ENCODE results near the gene TGFB3.

GRCh38 chr14:75934998-75935628 is 46.7 kb downstream of the TGFB3 start:
- TF ChIP-seq CTCF (conservative IDR thresholded peaks at IDR 0.05; ENCODE audit: low read length): no peak
- no peak for TF ChIP-seq EZH2phosphoT487 (IDR thresholded peaks at IDR 0.05; ENCODE audit: borderline replicate concordance, low read depth, low read length)
